NCI-H1694 treated with DMSO at 0.1 percent for 48 hours (cell line): ENCODE results near the gene FREM2.

Source experiments
- DNase-seq: peaks from one replicate; lab custom pipeline; 2025; lab: John Stamatoyannopoulos, UW

FREM2 gene, protein sequence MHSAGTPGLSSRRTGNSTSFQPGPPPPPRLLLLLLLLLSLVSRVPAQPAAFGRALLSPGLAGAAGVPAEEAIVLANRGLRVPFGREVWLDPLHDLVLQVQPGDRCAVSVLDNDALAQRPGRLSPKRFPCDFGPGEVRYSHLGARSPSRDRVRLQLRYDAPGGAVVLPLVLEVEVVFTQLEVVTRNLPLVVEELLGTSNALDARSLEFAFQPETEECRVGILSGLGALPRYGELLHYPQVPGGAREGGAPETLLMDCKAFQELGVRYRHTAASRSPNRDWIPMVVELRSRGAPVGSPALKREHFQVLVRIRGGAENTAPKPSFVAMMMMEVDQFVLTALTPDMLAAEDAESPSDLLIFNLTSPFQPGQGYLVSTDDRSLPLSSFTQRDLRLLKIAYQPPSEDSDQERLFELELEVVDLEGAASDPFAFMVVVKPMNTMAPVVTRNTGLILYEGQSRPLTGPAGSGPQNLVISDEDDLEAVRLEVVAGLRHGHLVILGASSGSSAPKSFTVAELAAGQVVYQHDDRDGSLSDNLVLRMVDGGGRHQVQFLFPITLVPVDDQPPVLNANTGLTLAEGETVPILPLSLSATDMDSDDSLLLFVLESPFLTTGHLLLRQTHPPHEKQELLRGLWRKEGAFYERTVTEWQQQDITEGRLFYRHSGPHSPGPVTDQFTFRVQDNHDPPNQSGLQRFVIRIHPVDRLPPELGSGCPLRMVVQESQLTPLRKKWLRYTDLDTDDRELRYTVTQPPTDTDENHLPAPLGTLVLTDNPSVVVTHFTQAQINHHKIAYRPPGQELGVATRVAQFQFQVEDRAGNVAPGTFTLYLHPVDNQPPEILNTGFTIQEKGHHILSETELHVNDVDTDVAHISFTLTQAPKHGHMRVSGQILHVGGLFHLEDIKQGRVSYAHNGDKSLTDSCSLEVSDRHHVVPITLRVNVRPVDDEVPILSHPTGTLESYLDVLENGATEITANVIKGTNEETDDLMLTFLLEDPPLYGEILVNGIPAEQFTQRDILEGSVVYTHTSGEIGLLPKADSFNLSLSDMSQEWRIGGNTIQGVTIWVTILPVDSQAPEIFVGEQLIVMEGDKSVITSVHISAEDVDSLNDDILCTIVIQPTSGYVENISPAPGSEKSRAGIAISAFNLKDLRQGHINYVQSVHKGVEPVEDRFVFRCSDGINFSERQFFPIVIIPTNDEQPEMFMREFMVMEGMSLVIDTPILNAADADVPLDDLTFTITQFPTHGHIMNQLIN (N-terminal part only)

DNA sequence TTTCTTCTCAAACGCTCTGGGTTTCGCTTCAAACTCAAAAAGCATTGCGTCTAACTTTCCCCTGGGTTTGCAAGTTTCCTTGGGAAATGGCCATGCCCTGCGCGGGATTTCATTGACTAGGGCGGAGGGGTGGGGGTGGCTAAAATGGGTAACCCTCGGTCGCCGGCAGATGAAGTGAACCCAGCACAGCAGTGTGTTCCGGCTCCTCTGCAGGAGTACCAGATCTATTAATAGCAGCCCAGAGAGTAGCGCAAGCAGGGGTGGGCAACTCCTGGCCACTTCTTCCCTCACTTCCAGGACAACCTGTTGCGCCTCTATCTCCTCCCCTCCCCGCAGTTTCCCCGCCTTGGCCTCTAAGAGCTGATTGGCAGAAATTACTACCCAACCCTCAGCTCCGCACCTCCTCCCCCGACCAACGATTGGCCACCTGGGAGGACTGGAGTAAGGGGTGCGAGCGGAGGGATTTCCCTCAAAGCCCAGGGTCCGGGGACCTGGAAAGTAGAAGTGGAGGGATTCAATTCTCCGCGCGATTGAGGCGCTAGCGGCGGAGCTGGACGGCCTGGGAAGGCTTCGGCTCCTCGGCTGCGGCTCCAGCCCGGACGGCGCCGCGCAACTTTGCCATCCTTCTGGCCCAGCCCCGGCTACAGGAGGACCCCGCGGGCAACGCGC, at the start of gene FREM2:
Gene FREM2, plus strand, starts transcription at position 501 of the 669 bp plus-strand sequence. CDS start 268 bp downstream, outside the sequence.
- DNase-seq: peak; percentile 48

DNA sequence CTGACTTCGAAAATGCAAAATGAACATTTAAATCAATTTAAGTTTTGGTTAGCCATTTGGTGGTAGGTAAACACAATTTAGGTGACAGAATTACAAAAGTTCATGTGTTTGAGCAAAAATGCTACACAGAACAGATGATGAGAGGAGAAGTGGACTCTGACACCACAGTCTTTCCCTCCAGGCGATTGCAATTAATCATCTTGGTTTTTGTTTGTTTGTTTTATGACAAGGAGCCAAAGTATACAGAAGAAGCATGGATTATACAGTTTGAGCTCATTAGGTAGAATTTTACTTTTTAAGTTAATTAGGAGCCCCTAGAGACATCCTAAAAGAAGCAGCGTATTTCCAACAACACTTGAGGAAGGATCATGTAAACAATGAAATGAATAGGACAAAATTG, 49.3 kb upstream of the FREM2 start:
- no peak for DNase-seq

DNA sequence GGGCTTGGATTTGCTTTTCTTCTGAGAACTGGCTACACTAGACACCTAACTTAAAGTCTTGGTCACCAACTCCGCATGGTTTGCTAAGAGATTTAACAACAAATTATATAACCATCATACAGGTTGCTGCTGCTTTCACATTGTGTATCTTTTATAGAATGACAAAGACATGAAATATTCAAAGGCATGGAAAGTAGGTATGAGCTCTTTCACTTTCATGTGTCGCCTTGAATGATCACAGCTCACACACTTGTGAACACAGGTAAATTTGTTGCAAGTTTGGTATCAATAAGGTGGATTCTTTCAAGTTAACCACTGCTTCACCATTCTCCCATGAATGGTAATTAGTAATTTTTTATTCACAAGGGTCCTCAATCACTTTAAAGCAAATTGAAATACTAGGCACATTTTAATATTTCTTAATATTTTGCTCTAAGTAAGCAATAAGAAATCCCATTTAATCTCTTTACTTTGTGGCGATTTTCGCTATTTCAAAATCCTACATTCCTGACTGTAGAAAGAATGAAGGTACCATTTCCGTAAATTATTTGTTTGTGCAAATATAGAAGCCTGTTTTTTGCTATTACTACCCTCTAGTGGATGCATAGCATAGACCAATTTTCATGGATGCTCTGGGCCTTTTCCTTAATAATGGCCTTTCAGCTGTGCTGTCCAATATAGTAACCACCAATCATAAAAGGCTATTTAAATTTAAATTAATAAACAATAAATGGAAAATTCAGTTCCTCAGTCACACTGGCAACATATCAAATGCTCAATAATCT, 45.5 kb upstream of the FREM2 start:
- no peak for DNase-seq

DNA sequence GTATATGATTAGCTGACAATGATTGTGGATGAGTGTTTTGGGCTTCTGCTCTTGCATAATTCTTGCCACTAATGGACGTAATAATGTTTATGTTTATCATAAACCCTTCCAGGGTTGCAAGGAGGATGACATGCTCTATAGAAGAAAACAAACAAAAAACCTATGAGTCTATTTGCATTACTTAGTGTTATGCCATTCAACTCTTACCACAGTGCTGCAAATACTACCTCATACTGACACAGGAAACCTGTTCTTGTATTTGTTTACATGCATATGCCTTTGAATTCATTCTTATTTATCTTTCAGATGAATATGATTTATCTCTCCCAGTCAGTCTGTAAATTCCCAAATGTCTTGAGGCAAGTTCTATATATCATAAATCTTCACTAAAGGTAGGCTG, 39.6 kb upstream of the FREM2 start:
- DNase-seq: no peak

DNA sequence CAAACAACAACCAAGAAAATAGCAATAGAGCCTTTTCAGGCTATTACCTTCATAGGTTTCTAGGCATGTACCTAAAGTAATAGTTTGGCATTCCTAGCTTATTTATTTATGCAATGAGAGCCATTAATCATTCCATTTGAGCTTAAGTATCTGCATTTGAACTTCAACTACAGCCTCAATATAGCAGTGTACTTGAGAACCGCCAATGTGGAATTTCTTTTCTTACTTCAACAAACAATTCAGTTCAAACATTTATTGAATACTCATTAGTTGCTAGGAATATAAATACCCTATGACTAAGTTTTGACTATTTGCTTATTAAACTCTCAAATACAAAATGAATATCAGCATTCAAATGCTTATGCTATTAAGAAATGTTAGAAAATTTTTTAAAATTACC, 38.0 kb upstream of the FREM2 start:
- DNase-seq: no peak

DNA sequence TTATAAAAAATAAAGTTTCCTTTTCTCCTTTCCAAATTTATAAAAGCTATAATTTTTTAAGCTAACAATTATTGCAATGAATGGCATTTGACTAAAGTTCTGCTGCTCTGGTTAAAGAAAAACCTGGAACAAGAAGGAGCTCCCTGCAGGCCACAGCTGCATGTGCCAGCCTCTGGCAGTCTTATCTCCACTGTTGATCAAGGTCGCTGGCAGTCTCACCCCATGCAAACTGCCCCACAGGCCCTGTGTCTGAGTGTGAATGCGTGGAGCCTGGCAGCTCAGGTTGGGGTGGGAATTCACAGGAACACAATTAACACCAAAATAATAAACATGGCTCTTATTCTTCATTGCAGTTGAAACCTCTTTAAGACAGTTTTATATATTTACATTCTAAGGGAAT, 30.2 kb upstream of the FREM2 start:
- DNase-seq: no peak

DNA sequence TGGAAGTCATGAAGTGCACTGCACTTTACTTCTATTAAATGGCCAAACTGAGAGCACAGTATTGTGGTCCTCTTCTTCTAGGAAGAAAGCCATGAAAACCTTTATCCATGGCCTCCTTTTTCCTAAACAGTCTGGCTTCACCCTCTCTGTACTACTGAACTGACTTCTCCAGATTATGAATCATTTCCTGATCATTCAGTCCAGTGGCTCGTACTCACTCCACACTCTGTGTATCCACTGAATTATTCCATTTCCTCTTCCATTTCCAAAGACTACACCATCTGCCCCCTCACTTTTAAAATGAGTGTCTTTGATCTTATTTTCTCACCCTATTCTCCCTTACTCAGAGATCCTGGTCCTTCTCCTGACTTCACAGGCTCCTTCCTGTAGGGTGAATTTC, 29.7 kb upstream of the FREM2 start:
- no peak for DNase-seq

DNA sequence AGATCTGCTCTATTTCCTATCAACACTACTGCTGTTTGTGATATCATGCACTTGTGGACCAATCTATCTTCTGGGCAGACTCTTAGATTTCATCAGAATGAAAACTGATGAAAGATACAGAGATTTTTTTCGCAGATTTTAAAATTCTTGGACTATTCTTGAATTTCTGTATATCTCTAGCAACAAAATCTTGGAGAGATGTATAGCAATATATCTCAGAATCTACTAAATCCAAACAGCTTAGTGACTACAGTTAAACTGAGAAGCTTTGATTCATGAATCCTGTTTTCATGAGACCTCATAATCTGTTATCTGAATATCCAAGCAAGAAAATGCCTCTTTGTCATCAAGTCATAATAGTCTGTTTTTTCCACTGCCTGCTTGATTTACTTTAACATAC, 28.0 kb upstream of the FREM2 start:
- DNase-seq: no peak

DNA sequence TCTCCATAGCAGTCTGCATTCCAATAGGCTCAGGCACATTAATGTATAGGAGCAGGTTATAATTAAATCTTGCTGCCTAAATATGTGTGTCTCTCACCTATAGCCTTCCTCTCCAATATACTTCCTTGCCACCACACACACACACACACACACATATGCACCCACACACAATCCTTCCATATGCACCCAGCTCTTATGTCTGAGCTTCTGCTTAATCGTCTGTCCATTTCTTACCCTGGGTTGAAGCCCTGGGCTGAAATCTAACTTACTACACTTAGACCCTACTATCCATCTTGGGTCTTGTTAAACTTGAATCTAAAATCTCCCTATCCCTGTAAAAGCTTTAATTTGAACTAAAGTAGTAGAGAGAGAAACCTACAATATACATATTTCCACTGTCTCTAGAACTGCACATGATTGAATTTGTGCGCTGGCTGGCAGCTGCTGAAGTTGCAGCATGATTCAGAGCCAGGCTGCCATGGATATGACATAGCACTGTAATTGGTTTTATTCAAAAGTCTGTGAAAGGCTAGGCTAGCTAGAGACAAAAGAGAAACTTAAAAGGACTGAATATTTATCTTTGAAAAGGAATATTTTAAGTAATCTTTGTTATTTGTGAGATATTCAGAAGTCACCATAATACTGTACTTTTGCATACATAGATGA, 25.7 kb upstream of the FREM2 start:
- no peak for DNase-seq

DNA sequence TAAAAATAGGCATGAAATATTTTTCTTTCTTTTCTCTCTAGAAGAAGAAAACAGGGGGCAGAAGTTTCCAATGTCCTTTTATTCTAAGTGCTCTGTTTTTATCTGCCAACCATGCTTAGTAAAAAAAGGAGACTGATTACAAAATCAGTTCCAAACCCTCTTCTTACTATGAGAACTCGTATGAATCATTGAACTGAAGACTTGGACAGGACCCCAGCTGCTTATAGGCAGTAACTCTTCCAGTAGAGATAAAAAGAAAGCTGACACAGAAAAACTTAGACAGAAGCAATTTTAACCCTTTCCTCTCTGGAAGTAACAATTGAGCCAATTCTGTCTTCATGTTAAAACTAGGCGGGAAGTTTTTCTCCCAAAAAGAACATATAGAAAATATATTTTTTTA, 24.5 kb upstream of the FREM2 start:
- no peak for DNase-seq

DNA sequence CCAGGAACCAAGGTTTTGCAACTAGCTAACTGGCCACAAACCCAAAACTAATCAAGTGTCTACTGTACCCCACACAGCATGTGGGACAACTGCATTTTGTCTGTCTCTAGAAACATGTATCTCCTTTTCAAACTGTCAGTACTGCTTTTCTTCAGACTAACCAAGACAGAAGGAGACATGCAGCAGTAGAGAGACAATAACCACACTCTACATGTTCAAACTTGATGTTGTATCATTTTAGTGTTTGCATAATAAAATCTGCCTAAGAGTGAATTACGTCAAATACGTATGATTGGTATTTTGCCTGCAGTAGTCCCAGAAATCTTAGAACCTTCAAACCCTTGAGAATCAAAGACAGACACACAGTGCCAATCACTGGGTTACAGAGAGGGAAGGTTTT, 22.0 kb upstream of the FREM2 start:
- no peak for DNase-seq

DNA sequence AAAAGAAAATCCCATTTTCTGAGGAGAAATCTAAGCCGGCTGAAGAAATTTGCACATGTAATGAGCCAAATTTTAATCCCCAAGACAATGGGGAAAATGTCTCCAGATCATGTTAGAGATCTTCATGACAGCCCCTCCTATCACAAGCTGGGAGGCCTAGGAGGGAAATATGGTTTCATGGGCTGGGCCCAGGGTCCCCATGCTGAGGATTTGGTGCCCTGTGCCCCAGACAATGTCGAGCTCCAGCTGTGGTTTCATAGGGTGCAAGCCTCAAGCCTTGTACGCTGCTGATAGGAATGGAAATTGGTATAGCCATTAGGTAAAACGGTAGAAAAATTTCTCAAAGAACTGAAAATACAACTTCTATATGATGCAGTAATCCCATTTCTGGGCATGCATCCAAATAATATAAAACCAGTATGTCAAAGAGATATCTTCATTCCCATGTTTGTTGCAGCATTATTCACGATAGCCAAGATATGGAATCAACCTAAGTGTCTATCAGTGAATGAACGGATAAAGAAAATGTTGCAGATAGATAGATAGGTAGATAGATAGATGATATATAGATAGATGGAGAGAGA, 19.3 kb upstream of the FREM2 start:
- DNase-seq: no peak

DNA sequence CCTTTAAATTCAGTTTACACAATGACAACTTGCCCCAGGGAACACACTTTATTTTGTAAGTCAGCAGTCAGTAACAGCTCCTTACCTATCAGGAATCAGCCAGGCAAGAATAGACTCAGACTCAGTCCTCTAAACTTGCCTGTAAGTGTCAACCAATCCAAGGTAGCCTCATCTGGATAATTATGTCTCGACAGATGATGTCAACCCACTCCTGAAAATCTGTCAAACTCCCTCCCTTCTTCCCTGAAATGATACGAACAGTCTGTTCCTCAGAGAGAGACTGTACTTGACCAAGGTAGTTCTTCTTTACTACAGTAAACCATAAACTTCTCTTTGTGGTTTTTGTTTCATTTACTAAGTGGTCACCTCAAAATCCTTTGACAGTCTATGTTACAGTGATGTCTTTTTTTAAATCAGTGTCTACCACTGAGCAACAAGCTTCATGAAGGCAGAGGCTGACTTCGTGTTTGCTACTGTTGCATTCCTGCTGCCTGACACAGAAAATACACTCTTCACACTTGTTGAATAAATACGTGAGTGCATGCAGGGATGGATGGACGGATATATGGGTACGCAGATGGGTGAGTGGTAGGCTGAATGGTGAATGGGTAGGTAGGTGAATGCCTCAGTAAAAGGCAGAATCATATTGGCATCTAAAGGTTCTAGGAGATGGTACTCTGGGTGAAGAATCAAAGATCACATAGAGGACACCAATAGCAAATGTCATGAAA, 17.5 kb upstream of the FREM2 start:
- no peak for DNase-seq

DNA sequence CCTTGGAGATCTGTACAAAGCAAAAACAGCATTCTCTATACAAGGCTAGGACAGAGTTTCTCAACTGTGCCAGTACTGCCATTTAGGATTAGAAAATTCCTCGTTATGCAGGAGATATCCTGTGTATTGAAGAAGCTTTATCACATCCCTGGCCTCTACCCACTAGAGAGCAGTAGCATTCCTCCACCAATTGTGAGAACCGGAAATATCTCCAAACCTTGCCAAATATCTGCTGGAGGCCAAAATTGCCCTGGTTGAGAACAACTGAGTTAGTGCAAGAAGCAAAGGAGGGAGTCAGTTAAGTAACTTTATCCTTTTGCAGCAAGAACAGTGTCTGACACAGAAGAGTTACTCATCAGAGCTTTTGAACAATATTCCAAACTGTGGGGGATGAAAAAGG, 16.2 kb upstream of the FREM2 start:
- DNase-seq: no peak

DNA sequence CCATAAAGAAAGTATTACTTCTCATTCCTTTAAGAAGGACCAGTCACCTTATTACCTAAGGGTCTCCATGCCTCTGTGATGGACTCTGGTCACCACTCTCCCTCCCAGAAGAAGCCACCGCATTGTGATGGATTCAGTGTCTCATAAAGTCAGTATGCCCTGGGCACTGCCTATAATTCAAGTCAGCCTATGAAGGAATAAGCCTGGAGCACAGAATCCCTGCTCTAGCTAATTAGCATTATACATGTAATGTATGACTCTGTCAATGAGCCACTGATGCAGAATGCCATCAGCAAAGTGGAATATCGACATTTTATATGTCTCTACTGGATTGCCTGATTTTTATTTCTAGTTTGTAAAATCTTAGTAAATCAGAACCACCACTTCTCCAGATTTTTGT, 14.9 kb upstream of the FREM2 start:
- DNase-seq: no peak

DNA sequence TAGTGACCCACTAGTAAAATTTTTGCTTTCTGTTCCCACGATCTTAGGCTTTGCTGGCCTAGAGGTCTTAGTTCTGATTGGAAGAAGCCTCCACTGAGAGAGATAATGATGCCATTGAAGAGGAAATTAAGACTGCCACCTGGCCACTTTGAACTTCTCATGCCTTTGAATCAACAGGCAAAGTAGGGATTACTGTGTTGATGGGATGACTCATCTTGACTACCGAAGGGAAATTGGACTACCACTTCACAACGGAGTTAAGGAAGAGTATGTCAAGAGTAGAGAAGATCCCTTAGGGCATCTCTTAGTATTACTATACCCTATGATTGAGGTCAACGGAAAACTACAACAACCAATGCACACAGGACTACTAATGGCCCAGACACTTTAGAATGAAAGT, 12.7 kb upstream of the FREM2 start:
- DNase-seq: no peak

DNA sequence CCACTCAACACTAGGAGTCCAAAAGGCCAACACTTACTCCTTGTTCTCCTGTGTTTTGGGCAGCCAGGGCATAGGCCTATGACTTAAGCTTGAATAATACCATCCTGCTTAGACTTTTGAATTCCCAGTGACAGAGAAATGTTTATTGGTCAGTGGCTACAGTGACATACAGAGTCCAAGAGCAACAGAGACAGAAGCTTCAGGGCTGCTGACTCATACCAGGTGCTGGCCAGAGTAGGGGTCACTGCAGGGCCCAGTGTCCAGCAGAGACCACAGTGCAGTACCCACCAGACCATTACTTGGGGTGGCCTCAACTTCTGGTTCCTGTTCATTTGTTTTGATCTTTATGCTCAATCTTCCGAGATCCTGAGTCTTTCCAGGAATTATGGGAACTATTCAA, 6.0 kb upstream of the FREM2 start:
- no peak for DNase-seq

DNA sequence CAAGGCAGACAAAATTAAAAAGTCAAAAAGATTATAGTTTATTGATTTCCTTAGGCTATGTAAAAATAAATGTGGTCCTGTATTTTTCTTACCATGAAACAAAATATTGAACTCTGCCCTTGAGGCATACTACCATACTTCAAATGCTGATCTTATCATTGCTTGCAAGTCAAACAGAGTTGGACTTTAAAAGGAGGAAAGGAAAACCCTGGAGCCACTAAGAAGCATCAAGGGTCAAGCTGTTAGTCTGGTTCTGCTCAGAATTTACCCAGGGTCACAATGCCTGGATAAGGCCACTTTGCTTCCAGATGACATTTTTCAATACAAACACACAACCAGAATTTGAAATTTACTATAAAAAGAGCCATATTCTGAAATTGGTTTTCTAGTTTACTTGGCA, 2.2 kb upstream of the FREM2 start:
- no peak for DNase-seq

DNA sequence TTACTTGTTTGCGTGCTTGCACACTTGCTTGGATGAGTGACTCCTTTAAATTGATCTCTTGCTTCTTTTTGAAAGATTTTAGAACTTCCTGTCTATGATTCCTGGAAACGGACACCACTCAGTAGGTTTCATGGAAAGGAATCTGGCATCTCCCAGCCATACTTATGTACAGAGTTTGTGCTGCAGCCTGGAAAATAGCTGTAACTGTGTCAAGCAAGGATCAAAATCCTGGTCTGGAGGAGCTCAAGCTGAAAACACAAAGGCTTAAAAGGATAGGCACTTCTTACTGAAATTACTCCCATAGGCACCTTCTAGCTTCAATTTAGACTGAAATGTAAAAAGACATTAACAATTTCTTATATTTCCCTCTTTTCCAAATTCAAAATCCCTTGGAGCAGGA, 1.4 kb upstream of the FREM2 start:
- no peak for DNase-seq
